T follicular helper cell (primary cell): Measurements from ENCODE around the gene GMIP.
"Not testable (repeated sequence)": the region's sequence is repeated elsewhere in the genome, so short reads cannot be mapped to it uniquely, and the experiment has no call there.

Experiments
- DNase-seq: peaks from one replicate; pipeline ENCODE4 v3.0.0-alpha.2; 2020; ENCODE audit warnings: low read depth
- total RNA-seq, 2 experiments: gene quantifications; one replicate each; lab custom pipeline; 2026; lab: John Stamatoyannopoulos, UW

Gene GMIP, protein sequence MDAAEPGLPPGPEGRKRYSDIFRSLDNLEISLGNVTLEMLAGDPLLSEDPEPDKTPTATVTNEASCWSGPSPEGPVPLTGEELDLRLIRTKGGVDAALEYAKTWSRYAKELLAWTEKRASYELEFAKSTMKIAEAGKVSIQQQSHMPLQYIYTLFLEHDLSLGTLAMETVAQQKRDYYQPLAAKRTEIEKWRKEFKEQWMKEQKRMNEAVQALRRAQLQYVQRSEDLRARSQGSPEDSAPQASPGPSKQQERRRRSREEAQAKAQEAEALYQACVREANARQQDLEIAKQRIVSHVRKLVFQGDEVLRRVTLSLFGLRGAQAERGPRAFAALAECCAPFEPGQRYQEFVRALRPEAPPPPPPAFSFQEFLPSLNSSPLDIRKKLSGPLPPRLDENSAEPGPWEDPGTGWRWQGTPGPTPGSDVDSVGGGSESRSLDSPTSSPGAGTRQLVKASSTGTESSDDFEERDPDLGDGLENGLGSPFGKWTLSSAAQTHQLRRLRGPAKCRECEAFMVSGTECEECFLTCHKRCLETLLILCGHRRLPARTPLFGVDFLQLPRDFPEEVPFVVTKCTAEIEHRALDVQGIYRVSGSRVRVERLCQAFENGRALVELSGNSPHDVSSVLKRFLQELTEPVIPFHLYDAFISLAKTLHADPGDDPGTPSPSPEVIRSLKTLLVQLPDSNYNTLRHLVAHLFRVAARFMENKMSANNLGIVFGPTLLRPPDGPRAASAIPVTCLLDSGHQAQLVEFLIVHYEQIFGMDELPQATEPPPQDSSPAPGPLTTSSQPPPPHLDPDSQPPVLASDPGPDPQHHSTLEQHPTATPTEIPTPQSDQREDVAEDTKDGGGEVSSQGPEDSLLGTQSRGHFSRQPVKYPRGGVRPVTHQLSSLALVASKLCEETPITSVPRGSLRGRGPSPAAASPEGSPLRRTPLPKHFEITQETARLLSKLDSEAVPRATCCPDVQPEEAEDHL
- 45.5 to 161 reads per million in 2 experiments for total RNA-seq

DNA sequence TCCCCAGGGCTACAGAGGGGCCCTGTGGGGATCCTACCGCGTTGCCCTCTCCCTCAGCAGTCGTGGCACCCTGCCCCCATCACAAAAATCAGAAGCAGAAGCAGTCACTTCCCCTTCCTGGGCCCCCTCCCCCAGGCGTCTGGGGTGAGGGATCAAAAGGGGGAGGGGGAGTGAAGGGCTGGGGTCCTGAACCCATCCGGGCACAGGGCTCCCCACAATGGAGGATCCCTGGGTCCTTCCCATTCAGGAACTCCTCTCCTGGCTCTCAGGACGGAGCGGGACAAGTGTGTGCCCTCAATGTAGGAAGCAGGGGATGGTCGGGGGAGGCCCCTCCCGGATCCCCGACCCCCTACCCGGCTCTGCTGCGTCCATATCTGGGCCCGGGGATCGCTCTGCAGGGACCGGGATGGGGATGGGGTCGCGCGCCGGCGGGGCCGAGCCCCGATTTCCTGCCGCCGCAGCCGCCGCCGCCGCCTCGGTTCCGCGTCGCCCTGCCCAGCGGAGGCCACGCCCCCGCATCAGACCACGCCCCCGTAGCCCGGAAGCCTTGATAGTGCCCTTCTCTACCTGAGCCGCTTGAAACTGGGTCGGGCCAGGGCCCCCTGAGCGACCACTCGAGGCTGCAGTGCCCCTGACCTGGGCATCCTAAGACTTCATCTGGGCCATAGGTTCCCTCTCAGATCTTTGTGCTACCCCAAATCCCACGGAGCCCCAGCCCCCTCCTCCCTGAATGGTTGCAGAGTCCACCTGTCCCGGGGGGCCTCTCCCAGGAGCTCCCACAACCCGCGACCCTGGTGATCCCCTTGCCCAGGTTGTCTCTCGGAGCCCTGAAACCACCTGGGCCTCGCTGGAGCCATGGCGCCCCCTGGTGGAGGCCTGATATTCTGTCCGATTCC is at the start of gene GMIP:
Gene GMIP (minus strand): TSS at position 500 of the 896 bp plus-strand sequence. CDS start 128 bp downstream, at position 372.
- DNase-seq: peak; percentile 83

DNA sequence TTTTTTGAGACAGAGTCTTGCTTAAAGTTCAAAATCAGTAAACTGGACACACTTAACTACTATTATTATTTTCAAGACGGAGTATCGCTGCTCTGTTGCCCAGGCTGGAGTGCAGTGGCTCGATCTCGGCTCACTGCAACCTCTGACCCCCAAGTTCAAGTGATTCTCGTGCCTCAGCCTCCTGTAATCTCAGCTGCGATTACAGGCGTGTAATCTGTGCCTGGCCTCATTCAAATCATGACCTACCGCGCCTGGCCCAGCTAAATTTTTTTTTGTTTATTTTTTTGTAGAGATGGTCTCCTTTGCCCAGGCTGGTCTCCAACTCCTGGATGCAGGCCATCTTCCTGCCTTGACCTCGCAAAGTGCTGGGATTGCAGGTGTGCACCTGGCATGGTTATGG is 48.2 kb upstream of the GMIP start:
- no peak for DNase-seq

DNA sequence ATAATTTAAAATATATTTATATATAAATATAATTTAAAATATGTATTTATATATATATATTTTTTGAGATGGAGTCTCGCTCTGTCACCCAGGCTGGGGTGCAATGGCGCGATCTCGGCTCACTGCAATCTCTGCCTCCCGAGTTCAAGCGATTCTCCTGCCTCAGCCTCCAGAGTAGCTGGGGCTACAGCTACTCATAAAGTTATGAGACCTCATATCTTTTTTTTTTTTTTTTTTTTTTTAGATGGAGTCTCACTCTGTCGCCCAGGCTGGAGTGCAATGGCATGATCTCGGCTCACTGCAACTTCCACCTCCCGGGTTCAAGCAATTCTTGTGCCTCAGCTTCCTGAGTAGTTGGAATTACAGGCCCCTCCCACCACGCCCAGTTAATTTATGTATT is 45.6 kb upstream of the GMIP start:
- not testable (repeated sequence) for DNase-seq

DNA sequence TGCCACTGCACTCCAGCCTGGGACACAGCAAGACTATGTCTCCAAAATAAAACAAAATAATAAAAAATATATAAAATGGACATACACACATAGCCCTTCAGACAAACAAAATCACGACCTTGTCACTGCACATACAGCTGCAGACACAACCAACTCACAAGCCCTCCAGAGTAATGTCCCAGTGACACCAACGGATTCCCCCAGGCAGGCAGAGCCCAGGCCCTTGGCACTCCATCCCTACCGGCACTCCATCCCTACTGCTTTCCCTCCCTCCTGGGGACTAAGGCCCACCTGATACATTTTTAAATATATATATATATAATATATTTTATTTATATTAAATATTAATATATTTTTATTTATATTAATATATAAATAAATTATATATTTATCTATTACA is 43.6 kb upstream of the GMIP start:
- DNase-seq: no peak

DNA sequence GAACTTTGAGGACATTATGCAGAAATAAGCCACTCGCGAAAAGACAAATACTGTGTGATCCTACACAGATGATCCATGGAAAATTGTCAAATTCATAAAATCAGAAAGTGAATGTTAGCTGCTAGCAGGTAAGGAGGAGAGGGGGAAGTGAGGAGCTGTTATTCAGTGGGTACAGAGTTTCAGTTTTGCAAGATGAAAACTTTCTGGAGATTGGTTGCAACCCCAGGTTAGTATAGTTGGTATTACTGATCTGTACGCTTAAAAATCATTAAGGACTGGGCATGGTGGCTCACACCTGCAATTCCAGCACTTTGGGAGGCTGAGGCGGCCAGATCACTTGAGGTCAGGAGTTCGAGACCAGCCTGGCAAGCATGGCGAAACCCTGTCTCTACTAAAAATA is 43.1 kb upstream of the GMIP start:
- no peak for DNase-seq

DNA sequence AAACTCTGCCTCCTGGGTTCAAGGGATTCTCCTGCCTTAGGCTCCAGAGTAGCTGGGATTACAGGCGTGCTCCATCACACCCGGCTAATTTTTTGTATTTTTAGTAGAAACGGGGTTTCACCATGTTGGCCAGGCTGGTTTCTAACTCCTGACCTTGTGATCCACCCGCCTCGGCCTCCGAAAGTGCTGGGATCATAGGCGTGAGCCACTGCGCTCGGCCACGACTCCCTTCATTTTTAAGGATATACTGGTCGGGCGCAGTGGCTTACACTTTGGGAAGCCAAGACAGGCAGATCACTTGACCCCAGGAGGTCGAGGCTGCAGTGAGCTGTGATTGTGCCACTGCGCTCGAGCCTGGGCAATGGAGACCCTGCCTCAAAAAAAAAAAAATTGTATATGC is 42.7 kb upstream of the GMIP start:
- DNase-seq: not testable (repeated sequence)

DNA sequence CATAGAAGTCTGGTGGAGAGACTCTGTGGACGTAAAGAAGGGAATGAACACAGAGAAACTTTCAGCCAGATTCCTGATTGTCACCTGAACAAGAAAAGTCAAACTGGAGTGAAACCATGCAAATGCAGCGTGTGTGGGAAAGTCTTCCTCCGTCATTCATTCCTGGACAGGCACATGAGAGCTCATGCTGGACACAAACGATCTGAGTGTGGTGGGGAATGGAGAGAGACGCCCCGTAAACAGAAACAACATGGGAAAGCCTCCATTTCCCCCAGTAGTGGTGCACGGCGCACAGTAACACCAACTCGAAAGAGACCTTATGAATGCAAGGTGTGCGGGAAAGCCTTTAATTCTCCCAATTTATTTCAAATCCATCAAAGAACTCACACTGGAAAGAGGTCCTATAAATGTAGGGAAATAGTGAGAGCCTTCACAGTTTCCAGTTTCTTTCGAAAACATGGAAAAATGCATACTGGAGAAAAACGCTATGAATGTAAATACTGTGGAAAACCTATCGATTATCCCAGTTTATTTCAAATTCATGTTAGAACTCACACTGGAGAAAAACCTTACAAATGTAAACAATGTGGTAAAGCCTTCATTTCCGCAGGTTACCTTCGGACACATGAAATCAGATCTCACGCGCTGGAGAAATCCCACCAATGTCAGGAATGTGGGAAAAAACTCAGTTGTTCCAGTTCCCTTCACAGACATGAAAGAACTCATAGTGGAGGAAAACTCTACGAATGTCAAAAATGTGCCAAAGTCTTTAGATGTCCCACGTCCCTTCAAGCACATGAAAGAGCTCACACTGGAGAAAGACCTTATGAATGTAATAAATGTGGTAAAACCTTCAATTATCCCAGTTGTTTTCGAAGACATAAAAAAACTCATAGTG is 36.0 kb upstream of the GMIP start:
- DNase-seq: no peak

DNA sequence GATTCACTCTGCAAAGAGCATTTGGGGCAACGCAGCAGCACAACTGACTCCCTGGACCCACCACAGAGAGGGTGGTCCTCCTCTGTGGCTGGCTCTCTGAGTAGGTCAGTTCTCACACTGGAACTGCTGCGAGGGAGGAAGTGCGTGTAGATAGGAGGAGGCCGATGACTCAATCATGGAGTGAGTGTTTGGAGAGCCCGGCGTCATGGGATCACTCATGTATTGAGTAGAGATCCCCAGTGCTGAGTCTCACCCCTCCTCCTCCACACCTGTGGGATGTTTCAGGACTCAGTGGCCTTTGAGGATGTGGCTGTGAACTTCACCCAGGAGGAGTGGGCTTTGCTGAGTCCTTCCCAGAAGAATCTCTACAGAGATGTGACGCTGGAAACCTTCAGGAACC is 34.1 kb upstream of the GMIP start:
- DNase-seq: no peak

DNA sequence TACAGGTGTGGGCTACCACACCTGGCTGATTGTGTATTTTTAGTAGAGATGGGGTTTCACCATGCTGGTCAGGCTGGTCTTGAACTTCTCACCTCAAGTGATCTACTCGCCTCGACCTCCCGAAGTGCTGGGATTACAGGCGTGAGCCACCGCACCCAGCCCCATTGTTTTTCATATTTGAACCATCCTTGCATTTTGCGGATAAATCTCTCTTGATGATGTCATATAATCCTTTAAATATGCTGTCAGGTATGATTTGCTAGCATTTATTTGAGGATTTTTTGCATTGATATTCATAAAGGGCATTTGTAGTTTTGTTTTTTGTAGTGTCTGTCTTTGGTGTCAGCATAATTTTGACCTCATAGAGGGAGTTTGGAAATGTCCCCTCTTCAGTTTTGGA is 30.9 kb upstream of the GMIP start:
- DNase-seq: no peak

DNA sequence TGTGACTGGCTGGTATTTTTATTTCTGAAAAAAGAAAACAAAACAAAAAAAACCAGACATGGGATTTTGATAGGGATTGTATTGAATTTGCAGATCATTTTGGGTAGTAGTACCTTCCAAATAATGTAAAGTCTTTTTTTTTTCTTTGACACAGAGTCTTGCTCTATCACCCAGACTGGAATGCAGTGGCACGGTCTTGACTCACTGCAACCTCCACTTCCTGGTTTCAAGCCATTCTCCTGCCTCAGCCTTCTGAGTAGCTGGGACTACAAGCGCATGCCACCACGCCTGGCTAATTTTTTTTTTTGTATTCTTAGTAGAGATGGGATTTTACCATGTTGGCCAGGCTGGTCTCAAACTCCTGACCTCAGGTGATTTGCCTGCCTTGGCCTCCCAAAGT is 29.4 kb upstream of the GMIP start:
- no peak for DNase-seq

DNA sequence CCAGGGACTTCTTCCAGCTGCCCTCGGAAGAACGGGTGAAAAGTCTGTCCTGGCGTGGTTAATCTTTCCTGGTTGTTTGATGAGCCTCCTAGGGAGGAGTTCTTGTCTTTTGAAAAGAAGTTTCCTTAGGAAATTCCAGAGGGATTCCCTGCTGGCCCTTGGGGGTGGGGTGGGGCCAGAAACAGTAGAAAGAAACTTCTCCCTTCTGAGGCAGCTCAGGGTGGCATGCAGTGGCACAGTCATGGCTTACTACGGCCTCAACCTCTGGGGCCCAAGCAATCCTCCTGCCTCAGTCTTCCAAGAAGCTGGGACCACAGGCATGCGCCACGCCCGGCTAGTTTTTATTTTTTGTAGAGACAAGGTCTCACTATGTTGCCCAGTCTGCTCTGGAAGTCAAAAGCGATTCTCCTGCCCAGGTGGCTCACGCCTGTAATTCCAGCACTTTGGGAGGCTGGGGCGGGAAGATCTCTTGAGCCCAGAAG is 26.7 kb upstream of the GMIP start:
- no peak for DNase-seq

DNA sequence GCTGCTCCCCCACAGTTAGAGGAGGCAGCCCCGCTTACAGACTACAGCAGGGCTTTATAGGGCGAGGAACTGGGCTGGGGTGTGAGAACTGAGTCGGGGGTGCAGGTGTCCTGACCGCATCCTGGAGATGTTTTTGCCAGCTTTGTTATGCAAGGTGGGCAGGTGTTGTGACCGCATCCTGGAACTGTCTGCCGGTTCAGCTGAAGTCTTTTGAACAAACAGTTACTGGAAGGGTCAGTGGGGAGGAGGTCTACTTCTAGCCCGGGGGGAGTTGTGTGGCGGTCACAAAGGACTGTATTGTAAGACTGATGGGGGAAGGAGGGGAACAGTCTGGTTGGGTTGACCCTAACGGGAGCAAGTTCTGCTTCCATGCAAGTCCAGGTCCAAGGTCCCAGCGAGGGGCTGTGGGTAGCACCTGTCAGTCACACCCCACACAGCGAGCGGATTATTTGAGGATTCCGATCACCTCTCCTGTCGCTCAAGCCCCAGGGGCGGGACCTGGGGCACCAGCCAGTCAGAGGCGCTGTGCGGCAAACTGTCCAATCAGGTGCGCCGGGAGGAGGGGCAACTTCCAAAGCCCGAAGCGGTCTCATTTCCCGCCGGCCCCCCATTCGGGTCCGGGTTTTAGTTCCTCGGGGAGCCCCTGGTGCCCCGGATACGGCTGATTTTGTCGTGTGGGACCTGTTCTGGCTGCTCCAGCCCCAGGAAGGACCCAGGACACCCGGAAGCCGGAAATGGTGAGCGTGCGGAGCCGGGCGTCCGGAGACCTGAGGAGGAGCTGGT is 25.0 kb upstream of the GMIP start, which contains the start of gene ZNF101:
Gene ZNF101 (plus strand): TSS at position 610 of the 783 bp plus-strand sequence. CDS start 125 bp downstream, at position 735.
- peak; percentile 90 for DNase-seq

DNA sequence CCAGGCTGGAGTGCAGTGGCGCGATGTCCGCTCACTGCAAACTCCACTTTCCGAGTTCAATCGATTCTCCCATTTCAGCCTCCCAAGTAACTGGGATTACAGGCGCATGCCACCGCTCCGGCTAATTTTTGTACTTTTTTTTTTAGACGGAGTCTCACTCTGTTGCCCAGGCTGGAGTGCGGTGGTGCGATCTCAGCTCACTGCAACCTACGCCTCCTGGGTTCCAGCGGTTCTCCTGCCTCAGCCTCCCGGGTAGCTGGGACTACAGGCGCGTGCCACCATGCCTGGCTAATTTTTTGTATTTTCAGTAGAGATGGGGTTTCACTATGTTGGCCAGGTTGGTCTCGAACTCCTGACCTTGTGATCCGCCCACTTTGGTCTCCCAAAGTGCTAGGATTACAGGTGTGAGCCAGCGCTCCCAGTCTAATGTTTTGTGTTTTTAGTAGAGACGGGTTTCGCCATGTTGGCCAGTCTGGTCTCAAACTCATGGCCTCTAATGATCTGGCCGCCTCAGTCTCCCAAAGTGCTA is 22.0 kb upstream of the GMIP start:
- DNase-seq: not testable (repeated sequence)

DNA sequence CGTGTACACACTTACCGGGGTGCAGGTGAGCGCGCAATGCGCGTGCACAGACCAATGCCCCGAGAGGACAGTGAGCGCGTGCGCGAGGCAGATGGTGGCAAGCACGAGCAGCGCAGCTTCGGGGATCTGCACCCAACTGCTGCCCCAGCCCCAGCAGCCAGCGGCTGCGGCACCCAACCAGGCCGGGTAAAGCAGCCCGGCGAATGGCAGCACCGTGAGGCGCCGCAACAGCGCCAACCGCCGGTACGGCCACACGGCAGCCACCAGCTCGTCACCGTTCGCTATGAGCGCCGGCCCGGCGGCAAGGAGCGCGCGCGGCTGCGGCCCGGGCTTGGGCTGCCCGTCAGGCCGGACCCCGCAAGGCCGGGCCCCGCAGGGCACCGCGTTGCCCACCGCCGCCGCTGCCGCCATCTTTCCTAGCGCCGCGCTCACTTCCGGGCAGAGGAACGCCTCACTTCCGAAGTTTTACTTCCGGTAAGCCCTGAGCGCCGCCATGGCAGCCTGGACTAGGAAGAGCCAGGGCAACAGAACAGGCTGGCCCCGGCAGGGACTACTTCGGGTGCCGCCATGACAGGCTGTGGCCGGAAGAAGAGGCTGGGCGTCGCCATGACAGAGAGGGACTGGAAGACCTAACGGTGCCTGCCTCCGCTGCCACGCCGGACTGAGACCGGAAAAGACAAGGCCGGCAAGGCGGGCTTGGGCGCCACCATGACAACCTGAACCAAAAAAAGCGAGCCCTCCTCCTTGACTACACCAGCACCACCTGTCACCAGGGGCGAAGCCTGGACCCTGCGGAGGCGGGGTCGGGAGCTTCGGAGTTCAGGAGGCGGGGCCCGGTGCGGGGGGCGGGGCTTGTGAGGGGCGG is 20.0 kb upstream of the GMIP start, which contains the start of gene ATP13A1:
Gene ATP13A1 (minus strand): TSS at position 421 of the 865 bp plus-strand sequence. CDS start 10 bp downstream, at position 411.
- peak; percentile 87 for DNase-seq

DNA sequence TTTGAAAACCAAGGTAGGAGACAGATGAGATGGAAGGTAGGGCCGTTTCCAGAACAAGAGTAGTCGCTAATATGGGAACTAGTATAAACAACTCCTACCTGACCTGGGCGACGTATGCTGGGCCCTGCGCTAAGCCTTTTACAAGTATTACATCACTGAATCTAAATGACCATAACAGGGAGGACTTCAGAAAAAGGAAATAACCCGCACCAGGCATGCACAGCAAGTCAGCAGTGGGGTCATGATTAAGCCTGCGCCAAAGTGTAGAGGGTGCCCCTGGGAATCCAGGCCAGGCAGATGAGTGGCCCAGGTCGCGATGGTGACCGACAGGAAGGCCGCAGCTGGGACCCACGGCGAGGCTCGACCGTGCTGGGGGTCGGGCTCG is 19.4 kb upstream of the GMIP start:
- DNase-seq: no peak

DNA sequence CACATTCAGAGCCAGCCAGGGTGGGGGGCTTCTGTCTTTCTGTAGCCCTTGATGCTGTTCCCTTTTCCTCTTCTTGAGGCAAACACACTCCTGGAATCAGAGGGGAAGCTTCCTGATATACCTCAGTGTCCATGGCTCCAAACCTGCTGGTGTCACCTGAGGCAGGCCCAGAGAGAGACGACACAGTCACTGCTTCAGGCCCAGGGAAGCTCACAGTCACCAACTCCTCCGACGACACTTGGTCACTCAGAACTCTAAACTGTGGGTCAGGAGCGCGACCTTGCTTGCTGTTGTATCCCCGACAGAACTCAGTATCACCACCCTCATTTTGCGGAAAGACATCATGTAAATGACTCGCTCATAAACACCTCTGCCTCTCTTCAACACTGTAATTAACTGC is 18.9 kb upstream of the GMIP start:
- no peak for DNase-seq

DNA sequence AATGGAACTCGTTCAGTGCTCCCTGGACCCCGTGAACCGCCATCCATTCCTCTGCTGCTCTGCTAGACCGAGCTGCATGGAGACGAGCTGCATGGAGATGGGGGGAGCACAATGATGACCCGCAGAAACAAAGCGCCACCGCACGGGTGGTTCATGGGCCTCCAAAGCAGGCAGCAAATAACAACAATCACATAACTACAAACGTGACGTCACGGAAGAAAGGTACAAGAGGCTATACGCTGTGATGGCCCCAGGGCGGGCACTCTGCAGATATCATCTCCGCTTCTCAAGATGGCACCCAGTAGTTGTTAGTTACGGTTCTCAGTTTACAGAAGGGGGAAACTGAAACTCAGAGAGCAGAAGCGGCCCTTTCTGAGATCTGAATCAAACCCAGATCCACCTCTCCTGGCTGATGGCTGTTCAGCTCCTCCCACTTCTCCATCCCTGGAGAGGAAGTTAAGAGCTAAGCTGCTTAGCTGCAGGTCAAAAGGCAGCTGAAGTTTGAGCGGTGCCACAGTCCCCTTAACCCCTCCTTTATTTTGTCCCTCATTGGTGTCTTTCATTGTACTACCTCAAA is 18.3 kb upstream of the GMIP start:
- peak; percentile 45 for DNase-seq
